CD4-positive, alpha-beta T cell treated with Interleukin-1 beta for 1 hour (primary cell): ENCODE data around the gene LDLRAD1.
"Not testable (repeated sequence)": the region's sequence is repeated elsewhere in the genome, so short reads cannot be mapped to it uniquely, and the experiment has no call there.

ENCODE experiments used
- DNase-seq, 2 donors: peaks; one replicate each; pipeline ENCODE4 v3.0.0-alpha.2; 2020 to 2022

The LDLRAD1 gene

GRCh38 chr1:54017979-54018378, at the start of gene LDLRAD1:
Gene LDLRAD1 (minus strand): TSS chr1:54018186. CDS start chr1:54018112, 74 bp downstream.
- no peak for DNase-seq

GRCh38 chr1:54064299-54064698, 46.3 kb upstream of the LDLRAD1 start:
- no peak for DNase-seq

- peak in 1 of 2 donors; percentile 0 for DNase-seq
These were observed 36.4 kb upstream of the LDLRAD1 start for GRCh38 chr1:54054438-54054749.

GRCh38 chr1:54053745-54054437, 35.9 kb upstream of the LDLRAD1 start:
- peak in 1 of 2 donors; percentile 15 for DNase-seq

GRCh38 chr1:54052934-54053744, 35.2 kb upstream of the LDLRAD1 start, which contains the start of the genes TCEANC2 and TMEM59:
Gene TCEANC2 (plus strand): TSS chr1:54053608. CDS start chr1:54054423, 815 bp downstream.
Gene TMEM59 (minus strand): TSS chr1:54053204. CDS start chr1:54053188, 16 bp downstream.
- DNase-seq: peak; percentile 98

GRCh38 chr1:54052431-54052933, 34.5 kb upstream of the LDLRAD1 start:
- peak; percentile 9 to 43 for DNase-seq

- no peak for DNase-seq
These were observed 34.0 kb upstream of the LDLRAD1 start for GRCh38 chr1:54051933-54052430.

GRCh38 chr1:54050435-54050834, 32.4 kb upstream of the LDLRAD1 start:
- DNase-seq: not testable (repeated sequence)

GRCh38 chr1:54047384-54048305, 29.7 kb upstream of the LDLRAD1 start:
- DNase-seq: no peak

- DNase-seq: no peak
These were observed 28.8 kb upstream of the LDLRAD1 start for GRCh38 chr1:54046671-54047383.

- DNase-seq: no peak
These were observed 27.5 kb upstream of the LDLRAD1 start for GRCh38 chr1:54045496-54045895.

- DNase-seq: no peak
These were observed 23.8 kb upstream of the LDLRAD1 start for GRCh38 chr1:54041806-54042205.

GRCh38 chr1:54037476-54037875, 19.5 kb upstream of the LDLRAD1 start:
- no peak for DNase-seq

GRCh38 chr1:54028306-54029251, 10.6 kb upstream of the LDLRAD1 start:
- no peak for DNase-seq

GRCh38 chr1:54027848-54028247, 9.9 kb upstream of the LDLRAD1 start:
- no peak for DNase-seq

GRCh38 chr1:54024811-54025210, 6.8 kb upstream of the LDLRAD1 start:
- DNase-seq: not testable (repeated sequence)

GRCh38 chr1:54024358-54024757, 6.4 kb upstream of the LDLRAD1 start:
- DNase-seq: no peak

GRCh38 chr1:54019562-54020176, 1.7 kb upstream of the LDLRAD1 start:
- not testable (repeated sequence) for DNase-seq

- DNase-seq: no peak
These were observed 649 bp upstream of the LDLRAD1 start for GRCh38 chr1:54018635-54019034.
